SK-N-SH treated with all-trans-retinoic acid at 6 μM for 48 hours (cell line): Measurements from ENCODE around the gene CDH1.

Source experiments
- GLIS3 ChIP-seq: fragments of 250-450 bp; sonication (Bioruptor Pico); IDR thresholded peaks from 2 replicates; pipeline ENCODE4 v1.5.0; 2020; ENCODE audit warnings: mild to moderate bottlenecking, moderate library complexity
- TF ChIP-seq, protein P1 (sequence below): fragments of 250-450 bp; sonication (Bioruptor Pico); IDR thresholded peaks from 2 replicates; pipeline ENCODE4 v1.5.1; 2020; ENCODE audit warnings: low read depth, mild to moderate bottlenecking, moderate library complexity

DNA sequence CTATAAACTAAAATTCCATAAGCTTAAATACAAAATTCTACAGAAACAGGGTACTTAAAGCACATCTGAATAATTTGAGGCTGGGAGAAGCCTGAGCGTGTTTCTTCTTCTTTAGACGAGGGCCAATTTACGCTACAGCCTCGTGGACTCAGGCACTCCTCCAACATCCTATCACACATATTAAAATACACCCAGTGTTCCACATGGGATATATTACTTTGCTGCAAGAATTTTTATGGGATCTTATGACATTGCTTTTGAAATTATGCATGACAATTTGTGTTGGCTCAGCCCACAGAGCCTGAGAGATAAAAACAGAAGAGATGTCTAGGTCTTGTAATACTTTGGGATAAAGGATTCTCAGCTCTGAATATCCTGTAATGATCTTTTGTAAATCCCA, 102.7 kb downstream of the CDH1 start:
- TF ChIP-seq, protein P1, sequence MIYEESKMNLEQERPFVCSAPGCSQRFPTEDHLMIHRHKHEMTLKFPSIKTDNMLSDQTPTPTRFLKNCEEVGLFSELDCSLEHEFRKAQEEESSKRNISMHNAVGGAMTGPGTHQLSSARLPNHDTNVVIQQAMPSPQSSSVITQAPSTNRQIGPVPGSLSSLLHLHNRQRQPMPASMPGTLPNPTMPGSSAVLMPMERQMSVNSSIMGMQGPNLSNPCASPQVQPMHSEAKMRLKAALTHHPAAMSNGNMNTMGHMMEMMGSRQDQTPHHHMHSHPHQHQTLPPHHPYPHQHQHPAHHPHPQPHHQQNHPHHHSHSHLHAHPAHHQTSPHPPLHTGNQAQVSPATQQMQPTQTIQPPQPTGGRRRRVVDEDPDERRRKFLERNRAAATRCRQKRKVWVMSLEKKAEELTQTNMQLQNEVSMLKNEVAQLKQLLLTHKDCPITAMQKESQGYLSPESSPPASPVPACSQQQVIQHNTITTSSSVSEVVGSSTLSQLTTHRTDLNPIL (CRISPR knock-in tag) = no peak
- TF ChIP-seq GLIS3 (CRISPR knock-in tag) = no peak
